Fibroblast of skin of back (primary cell): ENCODE results near the gene EEPD1.
"Not testable (repeated sequence)": the region's sequence is repeated elsewhere in the genome, so short reads cannot be mapped to it uniquely, and the experiment has no call there.

Source experiments
- DNase-seq: peaks from one replicate; pipeline ENCODE4 v3.0.0-alpha.2; 2013

The EEPD1 gene

GRCh38 chr7:36217211-36217960 lies 64.3 kb downstream of the EEPD1 start:
- no peak for DNase-seq

- no peak for DNase-seq
These were observed 64.9 kb downstream of the EEPD1 start for GRCh38 chr7:36217961-36218284.

DNA sequence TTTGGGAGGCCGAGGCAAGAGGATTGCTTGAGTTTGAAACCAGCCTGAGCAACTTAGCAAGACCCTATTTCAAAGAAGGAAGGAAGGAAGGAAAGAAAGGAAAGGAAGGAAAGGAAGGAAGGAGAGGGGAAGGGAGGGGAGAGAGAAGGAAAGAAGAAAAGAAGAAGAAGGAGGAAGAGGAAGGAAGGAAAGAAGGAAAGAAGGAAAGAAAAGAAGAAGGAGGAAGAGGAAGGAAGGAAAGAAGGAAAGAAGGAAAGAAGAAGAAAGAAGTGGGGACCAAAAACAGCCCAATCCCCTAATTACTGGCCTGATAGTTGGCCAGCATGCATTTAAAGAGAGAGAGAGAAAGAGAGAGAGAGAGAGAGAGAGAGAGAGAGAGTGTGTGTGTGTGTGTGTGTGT lies 66.4 kb downstream of the EEPD1 start:
- no peak for DNase-seq

GRCh38 chr7:36223851-36224250 lies 70.8 kb downstream of the EEPD1 start:
- DNase-seq, result no peak

- no peak for DNase-seq
These were observed 72.1 kb downstream of the EEPD1 start for GRCh38 chr7:36224934-36225858.

DNA sequence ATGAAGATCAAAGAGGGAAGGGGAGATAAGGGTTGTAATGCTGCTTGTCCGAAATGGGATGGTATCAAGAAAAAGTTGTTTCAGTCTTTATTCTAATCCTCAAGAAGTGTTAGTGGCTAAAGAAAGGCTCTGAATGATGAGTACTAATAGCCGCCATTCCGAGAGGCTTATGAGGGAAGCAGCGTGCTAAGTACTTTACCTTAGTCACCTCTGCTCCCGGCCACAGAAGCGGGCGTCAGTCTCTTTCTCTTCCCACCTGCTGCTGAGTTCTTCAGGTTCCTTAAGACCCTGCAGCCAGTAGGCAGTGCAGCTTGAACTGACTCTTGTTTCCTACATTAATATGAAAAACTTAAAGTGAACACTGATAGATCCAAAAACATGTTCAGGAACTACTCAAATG lies 73.1 kb downstream of the EEPD1 start:
- no peak for DNase-seq

DNA sequence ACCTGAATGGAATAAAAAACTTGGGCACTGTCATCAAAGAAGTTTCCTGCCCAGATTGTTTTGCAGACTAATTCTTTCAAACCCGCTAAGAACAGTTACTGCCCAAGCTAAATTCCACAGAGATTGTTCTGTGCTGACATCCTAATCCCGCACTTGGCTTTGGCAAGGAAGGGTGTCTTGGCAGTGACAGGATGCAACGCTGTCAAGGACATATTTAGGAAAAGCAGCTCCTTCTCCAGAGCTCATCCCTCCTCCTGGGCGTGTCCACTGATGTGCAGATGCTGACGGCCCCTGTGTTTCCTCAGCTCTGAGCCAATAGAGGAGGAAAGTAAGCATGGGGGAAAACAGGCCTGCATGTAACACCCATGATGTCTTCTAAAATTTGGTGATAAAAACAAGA lies 74.2 kb downstream of the EEPD1 start:
- peak; percentile 93 for DNase-seq

- DNase-seq, result peak; percentile 31
These were observed 75.0 kb downstream of the EEPD1 start for GRCh38 chr7:36228039-36228438.

- DNase-seq, result no peak
These were observed 78.4 kb downstream of the EEPD1 start for GRCh38 chr7:36231406-36231805.

DNA sequence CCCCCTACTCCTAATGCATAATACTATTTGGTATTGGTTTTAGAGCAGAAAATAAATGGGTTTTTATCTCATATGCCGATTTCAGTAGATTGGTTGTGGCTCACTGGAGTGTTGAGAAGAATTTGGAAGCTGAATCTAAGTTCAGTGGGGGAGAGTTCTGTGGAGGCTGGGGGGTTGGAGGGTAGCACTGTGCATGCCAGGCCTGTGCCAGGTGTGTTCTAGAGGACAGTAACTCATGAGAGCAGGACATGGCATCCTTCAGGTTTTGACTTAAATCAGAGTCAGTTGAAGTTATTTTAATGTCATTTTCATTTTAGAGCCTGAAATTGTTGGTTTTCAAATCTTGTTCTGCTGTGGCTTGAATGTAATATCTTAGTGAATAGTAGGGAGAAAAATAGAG lies 79.5 kb downstream of the EEPD1 start:
- no peak for DNase-seq

GRCh38 chr7:36232971-36233550 lies 80.0 kb downstream of the EEPD1 start:
- peak; percentile 30 for DNase-seq

DNA sequence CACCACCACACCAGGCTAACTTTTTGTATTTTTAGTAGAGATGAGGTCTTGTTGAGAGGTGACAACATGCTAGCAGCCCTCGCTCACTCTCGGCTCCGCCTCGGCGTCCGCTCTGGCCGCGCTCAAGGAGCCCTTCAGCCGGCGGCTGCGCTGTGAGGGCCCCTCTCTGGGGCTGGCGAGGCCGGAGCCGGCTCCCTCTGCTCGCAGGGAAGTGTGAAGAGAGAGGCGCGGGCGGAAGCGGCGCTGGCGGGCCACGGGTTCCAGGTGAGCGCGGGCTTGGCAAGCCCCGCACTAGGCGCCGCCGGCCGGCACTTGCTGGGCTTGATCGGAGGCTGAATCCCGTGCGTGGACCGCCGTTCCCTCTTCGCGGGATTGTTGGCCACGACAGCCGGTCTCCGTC lies 83.0 kb downstream of the EEPD1 start:
- DNase-seq, result no peak

- DNase-seq, result no peak
These were observed 85.1 kb downstream of the EEPD1 start for GRCh38 chr7:36238138-36238537.

DNA sequence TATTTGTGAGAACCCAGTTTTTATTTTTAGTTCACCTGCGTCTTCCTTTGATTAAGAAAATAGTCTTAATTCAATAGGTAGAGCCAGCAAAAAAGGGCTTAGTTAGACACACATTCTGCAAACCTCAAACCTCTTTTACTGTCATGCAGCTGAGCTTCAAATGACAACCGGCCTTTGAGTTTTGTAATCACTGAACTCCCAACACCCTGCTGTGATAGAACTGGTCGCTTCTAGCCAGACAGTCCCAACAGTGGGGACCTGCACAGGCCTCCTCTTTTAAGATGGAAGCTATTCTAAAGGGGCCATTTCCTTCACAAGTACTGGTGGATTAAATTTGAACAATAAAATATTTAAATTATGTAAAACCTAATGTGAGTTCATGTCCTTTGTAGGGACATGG lies 90.3 kb downstream of the EEPD1 start:
- DNase-seq, result not testable (repeated sequence)

GRCh38 chr7:36244001-36244400 lies 90.9 kb downstream of the EEPD1 start:
- DNase-seq, result not testable (repeated sequence)

GRCh38 chr7:36244429-36244828 lies 91.4 kb downstream of the EEPD1 start:
- DNase-seq, result no peak

- DNase-seq, result no peak
These were observed 92.7 kb downstream of the EEPD1 start for GRCh38 chr7:36245684-36246299.

- no peak for DNase-seq
These were observed 96.0 kb downstream of the EEPD1 start for GRCh38 chr7:36249091-36249490.

GRCh38 chr7:36253699-36254098 lies 100.6 kb downstream of the EEPD1 start:
- no peak for DNase-seq

DNA sequence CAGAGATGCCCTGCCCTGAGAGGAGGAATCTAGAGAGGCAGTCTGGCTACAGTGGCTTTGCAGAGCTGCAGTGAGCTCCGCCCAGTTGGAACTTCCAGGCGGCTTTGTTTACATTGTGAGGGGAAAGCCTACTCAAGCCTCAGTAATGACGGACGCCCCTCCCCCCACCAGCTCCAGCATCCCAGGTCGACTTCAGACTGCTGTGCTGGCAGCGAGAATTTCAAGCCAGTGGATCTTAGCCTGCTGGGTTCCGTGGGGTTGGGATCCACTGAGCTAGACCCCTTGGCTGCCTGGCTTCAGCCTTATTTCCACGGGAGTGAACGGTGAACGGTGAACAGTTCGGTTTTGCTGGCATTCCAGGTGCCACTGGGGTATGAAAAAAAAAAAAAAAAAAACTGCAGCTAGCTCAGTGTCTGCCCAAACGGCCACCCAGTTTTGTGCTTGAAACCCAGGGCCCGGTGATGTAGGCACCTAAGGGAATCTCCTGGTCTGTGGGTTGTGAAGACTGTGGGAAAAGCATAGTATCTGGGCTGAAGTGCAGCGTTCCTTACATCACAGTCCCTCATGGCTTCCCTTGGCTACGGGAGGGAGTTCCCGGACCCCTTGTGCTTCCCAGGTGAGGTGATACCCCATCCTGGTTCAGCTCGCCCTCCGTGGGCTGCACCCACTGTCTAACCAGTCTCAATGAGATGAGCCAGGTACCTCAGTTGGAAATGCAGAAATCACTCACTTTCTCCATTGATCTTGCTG lies 105.6 kb downstream of the EEPD1 start:
- DNase-seq, result peak; percentile 86

DNA sequence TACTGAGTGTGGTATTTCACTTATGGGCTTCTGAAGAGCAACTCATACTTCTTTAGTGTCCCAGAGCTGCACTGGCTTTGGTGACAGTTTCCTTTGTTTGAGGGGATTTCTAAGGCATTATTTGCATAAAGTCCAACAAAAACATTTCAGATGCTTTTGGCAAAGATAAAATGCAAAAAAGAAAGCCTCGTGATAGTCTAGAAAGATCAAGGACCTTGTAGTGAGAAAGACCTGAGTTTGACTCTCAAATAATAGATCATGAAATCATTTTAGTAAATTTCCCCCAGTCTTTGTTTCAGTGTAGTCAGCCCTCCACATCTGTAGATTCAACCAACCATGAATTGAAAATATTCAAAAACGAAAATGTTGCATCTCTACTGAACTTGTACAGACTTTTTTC lies 107.4 kb downstream of the EEPD1 start:
- no peak for DNase-seq

DNA sequence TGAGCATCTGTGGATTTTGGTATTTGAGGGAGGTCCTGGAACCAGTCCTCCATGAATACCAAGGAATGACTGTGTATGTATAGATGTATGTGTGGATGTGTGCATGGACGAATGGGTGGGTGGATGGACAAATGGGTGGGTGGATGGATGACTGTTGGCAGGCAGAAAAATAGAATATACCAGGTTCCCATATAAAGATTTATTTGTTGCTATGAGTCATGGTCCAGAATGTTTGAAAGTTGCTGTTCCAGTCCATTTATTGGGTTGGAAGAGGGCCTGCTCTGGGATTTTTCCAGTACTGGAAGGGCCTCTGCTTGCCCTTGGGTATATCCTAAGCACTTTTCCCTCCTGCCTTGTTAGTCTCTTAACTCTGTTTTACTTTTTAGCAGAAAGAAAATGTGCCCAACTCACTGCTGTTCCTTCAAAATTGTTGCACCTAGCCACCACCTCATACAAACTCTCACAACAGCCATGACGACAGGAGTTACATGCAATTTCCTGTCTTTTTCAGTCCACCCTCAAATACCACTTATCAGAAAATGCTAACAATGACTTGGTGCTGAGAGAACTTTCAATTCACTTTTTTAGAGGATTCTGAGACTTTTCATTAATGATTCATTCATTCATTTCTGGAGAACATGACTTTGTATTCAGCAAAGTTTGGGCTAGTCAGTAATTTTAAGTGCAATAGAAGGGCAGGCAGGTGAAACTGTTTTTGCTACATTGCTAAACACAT lies 108.1 kb downstream of the EEPD1 start:
- no peak for DNase-seq
